ENCODE results near the gene KIAA2012.
A peak's percentile ranks its signal among the peaks of the same experiment; 100 is the strongest.

The KIAA2012 gene

DNA sequence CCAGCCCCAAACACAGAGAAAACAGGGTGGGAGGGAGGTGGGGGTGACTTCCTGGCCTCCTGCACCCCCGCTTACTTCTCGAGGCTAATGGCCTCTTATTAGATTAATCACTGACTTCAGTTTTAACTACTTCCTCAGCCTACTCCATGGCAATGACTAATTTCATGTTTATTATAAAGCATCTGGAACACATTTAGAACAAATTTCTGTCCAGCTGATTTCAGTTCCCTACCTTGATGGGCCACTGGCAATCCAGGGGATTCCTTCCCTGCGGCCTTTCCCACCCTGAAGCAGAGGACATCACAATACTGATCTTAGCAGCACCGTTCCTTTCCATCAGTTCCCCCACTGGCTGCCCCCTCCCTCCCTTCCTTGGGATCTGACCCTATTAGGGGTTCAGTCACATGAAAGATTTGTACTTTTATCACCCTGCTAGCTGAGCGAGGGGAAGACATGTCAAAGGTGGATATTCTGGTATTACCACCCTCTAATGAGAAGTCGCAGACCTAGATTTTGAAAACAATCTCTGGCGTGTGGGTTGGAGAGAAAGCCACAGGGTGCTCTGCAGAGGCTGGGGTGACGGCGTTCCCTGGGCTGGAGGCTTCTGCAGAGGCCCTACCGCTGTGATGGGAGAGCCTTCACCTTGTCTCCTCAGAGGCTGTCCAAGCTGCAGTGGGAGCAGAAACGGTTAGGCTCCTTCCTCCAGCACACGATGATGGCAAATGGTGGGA, 67.6 kb downstream of the KIAA2012 start:
- peak; percentile 19 for DNase-seq (ENCODE audit: low read depth)
- TF ChIP-seq, protein P1, sequence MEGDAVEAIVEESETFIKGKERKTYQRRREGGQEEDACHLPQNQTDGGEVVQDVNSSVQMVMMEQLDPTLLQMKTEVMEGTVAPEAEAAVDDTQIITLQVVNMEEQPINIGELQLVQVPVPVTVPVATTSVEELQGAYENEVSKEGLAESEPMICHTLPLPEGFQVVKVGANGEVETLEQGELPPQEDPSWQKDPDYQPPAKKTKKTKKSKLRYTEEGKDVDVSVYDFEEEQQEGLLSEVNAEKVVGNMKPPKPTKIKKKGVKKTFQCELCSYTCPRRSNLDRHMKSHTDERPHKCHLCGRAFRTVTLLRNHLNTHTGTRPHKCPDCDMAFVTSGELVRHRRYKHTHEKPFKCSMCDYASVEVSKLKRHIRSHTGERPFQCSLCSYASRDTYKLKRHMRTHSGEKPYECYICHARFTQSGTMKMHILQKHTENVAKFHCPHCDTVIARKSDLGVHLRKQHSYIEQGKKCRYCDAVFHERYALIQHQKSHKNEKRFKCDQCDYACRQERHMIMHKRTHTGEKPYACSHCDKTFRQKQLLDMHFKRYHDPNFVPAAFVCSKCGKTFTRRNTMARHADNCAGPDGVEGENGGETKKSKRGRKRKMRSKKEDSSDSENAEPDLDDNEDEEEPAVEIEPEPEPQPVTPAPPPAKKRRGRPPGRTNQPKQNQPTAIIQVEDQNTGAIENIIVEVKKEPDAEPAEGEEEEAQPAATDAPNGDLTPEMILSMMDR (IDR thresholded peaks at IDR 0.05; ENCODE audit: low read depth, low read length, missing control alignments): no peak
- no peak overlapping the region for H3K4me3 ChIP-seq (ENCODE audit: low read depth, low read length)
- in situ Hi-C loops (cut with HindIII; ENCODE audit: low sequenced_read_pairs): no loop called here

DNA sequence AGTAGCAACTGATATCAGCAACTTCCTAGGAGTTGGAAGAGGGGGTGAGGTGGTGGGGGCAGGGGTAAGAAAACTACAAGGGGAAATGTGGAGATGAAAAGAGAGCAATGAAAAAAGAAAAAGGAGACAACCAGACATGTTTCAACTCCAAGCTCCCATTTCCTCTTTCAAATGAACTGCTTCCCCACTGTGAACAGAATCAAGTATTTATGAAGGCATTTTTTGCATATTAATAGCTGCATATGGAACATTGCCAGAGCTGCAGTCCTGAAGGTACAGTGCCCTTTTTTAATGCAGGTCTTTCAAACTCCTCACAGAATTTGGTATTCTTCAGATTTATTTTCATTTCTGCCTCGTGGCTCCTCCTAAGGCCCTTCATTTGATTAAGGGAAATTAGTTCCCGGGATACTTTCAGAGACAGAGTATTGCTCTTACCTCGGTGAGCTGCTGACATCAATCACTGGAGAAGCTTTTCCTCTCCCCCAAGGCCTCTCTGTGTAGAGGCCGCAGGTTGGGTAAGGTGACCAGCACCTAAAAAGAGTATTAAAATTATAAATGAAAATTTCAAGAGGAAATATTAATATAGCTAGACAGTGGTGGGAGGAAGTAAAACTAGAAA, 68.4 kb downstream of the KIAA2012 start:
- no peak for DNase-seq (ENCODE audit: low read depth)
- no peak overlapping the region for H3K4me3 ChIP-seq (ENCODE audit: low read depth, low read length)
- in situ Hi-C loops (cut with HindIII; ENCODE audit: low sequenced_read_pairs): no loop called here
- TF ChIP-seq, protein P1 (IDR thresholded peaks at IDR 0.05; ENCODE audit: low read depth, low read length, missing control alignments): no peak

DNA sequence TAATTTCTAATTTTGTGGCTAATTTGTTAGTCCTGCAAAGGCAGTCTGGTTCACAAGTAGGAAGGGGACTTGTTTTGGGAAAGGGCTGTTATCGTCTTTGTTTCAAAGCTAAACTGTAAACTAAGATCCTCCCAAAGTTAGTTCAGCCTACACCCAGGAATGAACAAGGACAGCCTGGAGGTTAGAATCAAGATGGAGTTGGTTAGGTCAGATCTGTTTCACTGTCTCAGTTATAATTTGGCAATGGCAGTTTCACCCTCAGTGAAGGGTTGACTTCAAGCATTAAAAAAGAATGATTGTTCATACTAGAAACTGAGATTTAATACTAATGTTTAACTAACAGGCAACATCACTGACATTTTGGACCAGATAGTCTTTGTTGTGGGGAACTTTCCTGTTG, 69.5 kb downstream of the KIAA2012 start:
- TF ChIP-seq, protein P1 (IDR thresholded peaks at IDR 0.05; ENCODE audit: low read depth, low read length, missing control alignments): no peak
- in situ Hi-C loops (cut with HindIII; ENCODE audit: low sequenced_read_pairs): no loop called here
- H3K4me3 ChIP-seq (ENCODE audit: low read depth, low read length): no peak overlapping the region
- DNase-seq (ENCODE audit: low read depth): no peak

DNA sequence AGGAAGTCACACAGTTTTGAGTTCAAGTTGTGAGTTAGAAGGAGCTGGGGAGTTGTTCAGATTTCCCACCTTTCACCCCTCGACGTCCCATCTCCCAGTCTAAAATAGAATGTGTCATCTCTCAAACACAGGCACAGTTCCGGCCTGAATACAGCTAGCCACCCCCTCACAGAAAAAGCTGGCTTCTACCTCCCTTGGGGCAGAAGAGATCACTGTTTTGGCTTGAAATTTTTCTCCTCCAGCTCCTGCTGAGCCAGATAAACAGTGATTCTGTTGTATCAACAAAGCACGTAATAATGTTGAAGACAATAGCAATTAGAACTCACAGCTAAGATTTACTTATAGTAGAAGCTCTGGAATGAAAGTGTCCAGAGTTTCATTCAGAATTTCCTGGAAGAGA, 74.7 kb downstream of the KIAA2012 start:
- no peak for DNase-seq (ENCODE audit: low read depth)

DNA sequence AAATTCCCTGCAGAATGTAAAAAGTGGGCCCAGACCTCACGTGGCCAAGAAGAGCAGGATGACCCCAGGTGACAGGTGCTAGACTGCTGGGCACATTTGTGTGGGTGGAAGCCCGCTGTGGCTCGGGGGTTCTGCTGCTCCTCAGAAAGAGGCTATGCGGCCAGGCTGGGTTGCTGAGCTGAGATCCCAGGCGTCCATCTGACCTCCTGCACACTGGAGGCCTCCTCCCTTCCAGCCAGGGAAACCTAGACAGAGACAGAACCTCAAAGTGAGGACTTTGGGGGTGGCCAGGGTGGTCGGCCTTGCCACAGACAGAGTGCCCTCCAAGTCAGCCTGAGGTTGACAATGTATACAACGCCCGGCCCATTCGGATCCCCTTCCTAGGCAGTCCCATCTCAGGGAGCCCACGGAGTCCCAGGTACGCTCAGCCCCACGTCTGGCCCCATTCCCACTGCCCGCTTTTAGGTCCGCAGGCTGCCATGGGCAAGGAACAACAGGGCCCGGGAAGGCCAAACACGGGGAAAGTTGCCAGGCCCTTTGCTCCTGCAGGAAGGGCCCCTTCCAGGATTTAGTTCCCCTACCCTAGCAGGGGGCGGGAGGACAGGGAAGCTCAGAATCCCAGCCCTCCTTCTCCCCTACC, 75.6 kb downstream of the KIAA2012 start:
- in situ Hi-C loops (cut with HindIII; ENCODE audit: low sequenced_read_pairs): no loop called here
- TF ChIP-seq, protein P1 (IDR thresholded peaks at IDR 0.05; ENCODE audit: low read depth, low read length, missing control alignments): no peak
- no peak for DNase-seq (ENCODE audit: low read depth)
- H3K4me3 ChIP-seq (ENCODE audit: low read depth, low read length): no peak overlapping the region

More for the DNA sequence above, 74.7 kb downstream of the KIAA2012 start:
- in situ Hi-C loops (cut with HindIII; ENCODE audit: low sequenced_read_pairs): no loop called here
- no peak overlapping the region for H3K4me3 ChIP-seq (ENCODE audit: low read depth, low read length)
- TF ChIP-seq, protein P1 (IDR thresholded peaks at IDR 0.05; ENCODE audit: low read depth, low read length, missing control alignments): no peak

DNA sequence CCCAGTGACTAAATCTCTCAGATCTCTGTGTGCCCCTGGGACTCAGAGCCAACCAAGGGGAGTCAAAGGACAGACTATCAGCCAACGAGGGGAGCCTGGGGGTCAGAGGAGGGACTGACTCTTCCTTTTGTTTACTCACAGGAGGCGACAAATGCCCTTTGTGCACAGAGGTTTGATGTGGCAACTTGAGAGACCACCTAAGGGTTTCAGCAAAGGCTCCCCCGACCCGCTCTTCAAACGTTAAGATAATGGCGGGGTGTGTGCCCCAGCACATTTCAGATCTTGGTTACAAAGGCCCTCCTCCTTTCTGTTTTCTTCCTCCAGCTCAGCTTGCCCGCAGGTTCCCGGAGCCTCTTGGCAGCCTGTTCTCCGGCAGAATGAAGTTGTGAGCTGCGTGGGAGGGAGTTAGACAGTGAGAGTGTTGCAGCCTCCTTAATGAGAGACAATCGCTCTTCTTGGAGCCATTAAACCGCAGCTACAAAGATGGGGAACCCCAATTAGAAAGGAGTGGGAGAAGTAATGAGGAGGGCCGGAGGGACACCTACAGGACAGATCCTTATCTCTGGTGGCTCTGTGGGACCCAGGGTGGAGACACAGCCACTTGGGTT, 76.2 kb downstream of the KIAA2012 start:
- TF ChIP-seq, protein P1 (IDR thresholded peaks at IDR 0.05; ENCODE audit: low read depth, low read length, missing control alignments): no peak
- no peak overlapping the region for H3K4me3 ChIP-seq (ENCODE audit: low read depth, low read length)
- in situ Hi-C loops (cut with HindIII; ENCODE audit: low sequenced_read_pairs): no loop called here
- no peak for DNase-seq (ENCODE audit: low read depth)
